ENCODE results near the gene KLHL17.

DNA sequence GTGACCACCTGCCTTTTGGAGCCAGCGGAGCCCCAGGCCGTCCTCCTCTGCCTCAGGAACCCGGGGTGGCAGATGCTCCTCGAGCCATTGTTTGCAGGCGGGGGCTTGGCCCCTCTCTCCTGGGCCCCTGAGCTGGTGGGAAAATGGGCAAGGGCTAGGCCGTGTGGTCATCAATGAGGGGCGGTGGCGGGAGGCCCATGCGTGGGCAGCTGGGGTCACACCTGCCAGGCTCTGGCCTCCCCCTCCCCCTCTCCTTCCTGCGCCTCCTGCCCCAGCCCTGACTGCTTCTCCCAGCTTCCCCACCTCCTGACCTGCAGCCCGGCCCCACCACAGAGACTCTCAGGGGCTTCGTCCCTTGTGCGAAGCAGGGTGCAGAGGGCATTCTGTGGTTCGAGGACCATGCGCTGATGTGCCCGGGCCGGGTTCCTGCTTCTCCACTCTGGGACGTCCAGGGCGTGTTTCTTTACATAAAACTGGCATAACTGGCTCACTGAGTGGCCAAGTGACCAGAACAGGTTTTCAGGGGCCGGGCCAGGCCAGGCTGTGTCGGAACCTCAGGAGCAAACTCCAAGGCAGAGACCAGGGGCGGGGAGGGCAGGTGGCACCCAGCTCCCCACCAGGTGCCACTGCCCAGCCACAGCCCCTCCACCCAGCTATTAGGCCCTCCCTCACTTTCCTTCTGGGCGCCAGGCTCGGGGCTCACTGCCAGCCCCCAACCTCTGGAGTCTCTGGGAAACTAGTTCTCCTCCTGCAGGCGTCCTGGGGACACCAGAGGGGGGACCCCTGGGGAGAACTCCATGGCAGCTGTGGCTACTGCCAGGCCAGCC, 27.4 kb upstream of the KLHL17 start:
- TF ChIP-seq, protein P1, sequence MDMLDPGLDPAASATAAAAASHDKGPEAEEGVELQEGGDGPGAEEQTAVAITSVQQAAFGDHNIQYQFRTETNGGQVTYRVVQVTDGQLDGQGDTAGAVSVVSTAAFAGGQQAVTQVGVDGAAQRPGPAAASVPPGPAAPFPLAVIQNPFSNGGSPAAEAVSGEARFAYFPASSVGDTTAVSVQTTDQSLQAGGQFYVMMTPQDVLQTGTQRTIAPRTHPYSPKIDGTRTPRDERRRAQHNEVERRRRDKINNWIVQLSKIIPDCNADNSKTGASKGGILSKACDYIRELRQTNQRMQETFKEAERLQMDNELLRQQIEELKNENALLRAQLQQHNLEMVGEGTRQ (IDR thresholded peaks at IDR 0.05), result no peak
- TF ChIP-seq, protein P2, sequence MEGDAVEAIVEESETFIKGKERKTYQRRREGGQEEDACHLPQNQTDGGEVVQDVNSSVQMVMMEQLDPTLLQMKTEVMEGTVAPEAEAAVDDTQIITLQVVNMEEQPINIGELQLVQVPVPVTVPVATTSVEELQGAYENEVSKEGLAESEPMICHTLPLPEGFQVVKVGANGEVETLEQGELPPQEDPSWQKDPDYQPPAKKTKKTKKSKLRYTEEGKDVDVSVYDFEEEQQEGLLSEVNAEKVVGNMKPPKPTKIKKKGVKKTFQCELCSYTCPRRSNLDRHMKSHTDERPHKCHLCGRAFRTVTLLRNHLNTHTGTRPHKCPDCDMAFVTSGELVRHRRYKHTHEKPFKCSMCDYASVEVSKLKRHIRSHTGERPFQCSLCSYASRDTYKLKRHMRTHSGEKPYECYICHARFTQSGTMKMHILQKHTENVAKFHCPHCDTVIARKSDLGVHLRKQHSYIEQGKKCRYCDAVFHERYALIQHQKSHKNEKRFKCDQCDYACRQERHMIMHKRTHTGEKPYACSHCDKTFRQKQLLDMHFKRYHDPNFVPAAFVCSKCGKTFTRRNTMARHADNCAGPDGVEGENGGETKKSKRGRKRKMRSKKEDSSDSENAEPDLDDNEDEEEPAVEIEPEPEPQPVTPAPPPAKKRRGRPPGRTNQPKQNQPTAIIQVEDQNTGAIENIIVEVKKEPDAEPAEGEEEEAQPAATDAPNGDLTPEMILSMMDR (IDR thresholded peaks at IDR 0.05), result no peak
- TF ChIP-seq POLR2A (IDR thresholded peaks at IDR 0.05; ENCODE audit: low read length) (no peak), BHLHE40 (IDR thresholded peaks at IDR 0.05; ENCODE audit: low read depth, low read length) (no peak), ESRRA (IDR thresholded peaks at IDR 0.05; ENCODE audit: borderline replicate concordance, low read length) (no peak)
- TF ChIP-seq, protein P3, sequence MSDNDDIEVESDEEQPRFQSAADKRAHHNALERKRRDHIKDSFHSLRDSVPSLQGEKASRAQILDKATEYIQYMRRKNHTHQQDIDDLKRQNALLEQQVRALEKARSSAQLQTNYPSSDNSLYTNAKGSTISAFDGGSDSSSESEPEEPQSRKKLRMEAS (IDR thresholded peaks at IDR 0.05), result no peak
